22Rv1 (cell line): ENCODE measurements around the gene CDC42EP1.

Experiments used
- H3K27ac ChIP-seq: fragments of 450-650 bp; 2 replicates; pipeline ENCODE4 v1.5.1; 2017
- ZFX ChIP-seq: fragments of 450-650 bp; IDR thresholded peaks from 2 replicates; pipeline ENCODE4 v1.6.1; 2017; ENCODE audit warnings: antibody characterized with exemption, borderline replicate concordance
- TF ChIP-seq, protein P1 (sequence below): fragments of 450-650 bp; IDR thresholded peaks from 2 replicates; pipeline ENCODE4 v1.5.1; 2017; ENCODE audit warnings: mild to moderate bottlenecking

CDC42EP1 gene, protein sequence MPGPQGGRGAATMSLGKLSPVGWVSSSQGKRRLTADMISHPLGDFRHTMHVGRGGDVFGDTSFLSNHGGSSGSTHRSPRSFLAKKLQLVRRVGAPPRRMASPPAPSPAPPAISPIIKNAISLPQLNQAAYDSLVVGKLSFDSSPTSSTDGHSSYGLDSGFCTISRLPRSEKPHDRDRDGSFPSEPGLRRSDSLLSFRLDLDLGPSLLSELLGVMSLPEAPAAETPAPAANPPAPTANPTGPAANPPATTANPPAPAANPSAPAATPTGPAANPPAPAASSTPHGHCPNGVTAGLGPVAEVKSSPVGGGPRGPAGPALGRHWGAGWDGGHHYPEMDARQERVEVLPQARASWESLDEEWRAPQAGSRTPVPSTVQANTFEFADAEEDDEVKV

DNA sequence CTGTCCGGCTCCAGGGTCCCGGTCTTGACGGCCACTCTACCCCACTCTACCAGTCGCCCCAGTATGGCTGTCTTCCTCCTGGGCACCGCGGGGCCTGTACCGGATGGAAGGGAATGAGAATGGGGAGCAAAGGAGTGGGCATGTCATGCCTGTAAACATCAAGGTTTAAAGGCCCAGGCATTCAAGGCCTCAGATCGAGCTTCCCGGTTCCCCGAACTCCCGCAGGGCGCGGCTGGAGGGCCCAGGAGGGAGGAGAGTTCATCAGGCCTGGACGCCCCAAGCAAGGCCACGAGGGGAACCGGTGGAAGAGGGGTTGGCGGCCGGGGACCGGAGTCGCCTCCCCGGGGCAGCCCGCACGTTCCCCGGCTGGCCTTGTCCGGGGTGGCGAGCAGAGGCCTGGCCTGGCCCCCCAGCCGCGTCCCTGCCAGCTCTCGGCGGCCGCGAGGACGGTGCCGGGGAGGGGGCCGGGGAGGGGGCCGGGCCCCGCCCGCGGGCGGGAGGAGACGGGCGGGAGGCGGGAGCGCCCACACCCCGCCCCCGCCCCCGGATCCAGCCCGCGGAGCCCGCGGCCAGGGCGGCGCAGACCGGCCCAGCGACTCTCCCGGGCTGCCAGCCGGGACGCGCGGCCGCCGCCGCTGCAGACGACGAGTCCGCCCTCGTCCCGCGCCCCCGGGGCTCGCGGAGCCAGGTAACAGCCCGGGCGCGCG is at the start of gene CDC42EP1:
CDC42EP1 (plus strand) TSS at position 580 of the 707 bp plus-strand sequence. CDS start 5,870 bp downstream, outside the sequence.
- TF ChIP-seq, protein P1, sequence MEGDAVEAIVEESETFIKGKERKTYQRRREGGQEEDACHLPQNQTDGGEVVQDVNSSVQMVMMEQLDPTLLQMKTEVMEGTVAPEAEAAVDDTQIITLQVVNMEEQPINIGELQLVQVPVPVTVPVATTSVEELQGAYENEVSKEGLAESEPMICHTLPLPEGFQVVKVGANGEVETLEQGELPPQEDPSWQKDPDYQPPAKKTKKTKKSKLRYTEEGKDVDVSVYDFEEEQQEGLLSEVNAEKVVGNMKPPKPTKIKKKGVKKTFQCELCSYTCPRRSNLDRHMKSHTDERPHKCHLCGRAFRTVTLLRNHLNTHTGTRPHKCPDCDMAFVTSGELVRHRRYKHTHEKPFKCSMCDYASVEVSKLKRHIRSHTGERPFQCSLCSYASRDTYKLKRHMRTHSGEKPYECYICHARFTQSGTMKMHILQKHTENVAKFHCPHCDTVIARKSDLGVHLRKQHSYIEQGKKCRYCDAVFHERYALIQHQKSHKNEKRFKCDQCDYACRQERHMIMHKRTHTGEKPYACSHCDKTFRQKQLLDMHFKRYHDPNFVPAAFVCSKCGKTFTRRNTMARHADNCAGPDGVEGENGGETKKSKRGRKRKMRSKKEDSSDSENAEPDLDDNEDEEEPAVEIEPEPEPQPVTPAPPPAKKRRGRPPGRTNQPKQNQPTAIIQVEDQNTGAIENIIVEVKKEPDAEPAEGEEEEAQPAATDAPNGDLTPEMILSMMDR: no peak
- TF ChIP-seq ZFX: no peak
- H3K27ac ChIP-seq: peak within 1 kb of the TSS; percentile 86

DNA sequence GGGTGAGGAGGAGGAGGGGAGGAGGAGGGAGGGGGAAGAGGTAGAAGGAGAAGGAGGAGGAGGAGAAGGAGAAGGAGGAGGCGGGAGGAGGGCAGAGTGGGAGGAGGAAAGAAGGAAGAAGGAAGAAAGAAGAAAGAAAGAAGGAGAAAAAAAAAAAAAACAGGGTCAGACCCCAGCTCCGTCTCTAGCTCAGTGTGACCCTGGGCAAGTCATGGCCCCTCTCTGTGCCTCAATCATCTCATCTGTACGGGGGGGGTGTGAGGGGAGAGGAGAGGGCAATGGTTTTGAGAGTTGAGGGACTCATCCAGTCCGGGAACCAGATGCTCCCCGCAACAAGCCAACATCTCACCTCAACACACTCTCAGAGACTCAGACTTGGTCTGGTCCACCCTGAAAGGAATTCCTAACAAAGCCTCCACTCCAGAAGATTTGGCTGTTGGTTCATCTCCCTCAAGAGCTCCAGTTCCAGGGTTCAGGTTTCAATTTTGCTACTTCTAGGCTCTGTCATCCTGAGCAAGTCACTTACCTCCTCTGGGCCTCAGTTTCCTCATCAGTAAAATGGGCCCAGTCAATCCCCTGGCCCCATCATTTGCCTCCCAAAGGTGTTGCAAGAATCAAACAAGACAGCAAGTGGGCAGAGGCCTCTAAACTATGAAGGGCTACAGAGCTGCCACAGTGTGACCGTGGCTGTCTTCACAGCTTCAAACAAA is 48.7 kb upstream of the CDC42EP1 start:
- H3K27ac ChIP-seq: no peak overlapping the region
- no peak for TF ChIP-seq ZFX
- TF ChIP-seq, protein P1: no peak

DNA sequence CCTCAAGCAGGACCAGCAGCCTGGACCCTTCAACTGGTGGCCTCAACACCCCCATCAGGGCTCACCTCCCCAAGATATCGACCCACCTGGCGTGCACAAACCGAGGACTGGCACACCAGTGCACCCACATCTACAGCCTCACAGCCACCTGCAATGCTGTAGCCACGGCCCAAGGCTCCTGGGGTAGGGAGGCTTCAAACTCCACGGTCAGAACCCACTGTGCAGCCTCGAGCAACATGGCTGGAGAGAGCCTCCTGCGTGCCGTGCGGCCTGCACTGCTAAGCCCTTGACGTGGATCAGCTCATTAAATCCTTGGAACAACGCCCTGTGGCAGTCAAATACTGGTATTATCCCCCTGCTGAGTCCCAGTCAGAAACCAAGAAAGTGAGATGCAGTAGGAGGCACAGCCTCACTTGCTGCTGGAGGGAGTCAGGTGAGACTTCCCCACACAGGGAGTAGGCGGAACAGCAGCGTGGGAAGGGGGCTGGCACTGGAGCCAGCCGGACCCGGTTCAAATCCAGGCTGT is 45.7 kb upstream of the CDC42EP1 start:
- TF ChIP-seq, protein P1: no peak
- no peak for TF ChIP-seq ZFX
- H3K27ac ChIP-seq: no peak overlapping the region

DNA sequence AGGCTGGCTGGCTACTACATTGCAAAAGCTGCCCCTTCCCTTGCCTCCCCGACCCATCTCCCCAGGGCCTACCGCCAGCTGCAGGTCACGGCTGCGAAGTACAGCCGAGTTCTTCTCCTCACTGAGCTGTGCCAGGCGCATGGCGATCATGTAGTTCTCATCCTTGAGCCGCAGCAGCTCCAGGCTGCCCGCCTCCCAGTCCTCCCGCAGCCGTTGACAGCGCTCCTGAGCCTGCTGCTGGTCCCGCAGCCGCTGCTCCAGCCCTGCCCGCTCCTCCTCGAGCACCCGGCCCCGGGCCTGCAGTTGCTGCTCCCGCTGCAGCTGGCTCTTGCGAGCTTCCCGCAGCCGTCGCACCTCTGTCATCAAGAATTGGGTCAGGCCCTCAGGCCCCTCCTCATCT is 44.4 kb upstream of the CDC42EP1 start:
- no peak overlapping the region for H3K27ac ChIP-seq
- TF ChIP-seq ZFX: no peak
- TF ChIP-seq, protein P1: no peak

DNA sequence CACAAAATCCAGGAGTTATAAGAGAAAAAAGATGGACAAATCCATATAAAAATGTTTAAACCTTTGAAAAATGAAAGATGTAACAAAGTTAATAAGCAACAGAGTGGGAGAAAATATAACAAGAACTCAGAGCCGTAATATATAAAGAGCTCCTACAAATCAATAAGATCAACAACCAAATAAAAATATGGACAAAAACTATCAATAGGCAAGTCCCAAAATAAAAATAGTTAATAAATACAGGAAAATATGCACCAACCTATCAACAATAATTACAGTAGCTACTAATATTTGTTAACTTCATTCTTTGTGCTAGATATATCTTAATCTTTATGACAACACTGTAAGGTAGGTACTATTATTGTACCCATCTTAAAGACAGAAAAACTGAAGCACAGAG is 43.8 kb upstream of the CDC42EP1 start:
- no peak overlapping the region for H3K27ac ChIP-seq
- TF ChIP-seq ZFX: no peak
- TF ChIP-seq, protein P1: no peak

DNA sequence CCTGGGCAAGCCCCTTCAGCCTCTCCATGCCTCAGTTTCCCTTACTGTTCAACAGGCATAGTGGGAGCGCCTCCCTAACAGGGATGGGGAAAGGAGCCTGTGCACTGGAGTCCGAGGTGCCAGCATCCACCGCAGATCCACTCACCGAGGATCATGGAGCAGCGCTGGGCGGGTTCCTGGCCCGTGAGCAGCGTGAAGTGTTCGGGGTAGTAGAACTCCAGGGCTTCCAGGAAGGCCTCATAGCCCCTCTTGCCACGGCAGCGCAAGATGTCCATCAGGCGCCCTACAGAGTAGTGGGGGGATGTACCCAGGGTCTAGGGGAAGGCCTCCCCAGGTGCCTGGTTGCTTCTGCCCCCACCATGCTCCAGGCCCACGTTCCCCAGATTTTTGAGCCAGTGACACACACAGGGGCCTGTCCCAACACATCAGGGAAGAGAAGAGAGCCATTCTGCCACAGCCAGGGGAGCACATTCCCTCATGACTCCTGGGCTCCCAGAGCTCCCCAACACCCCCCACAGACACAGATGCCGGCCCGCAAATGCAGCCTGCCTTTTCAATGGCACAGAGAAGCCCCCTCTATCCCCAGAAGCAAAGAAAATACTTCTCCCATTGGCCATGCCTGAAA is 42.3 kb upstream of the CDC42EP1 start:
- TF ChIP-seq, protein P1: no peak
- no peak for TF ChIP-seq ZFX
- H3K27ac ChIP-seq: no peak overlapping the region
